Loucy (cell line): ENCODE results near the gene FIGN.

ENCODE experiments used
- H2AFZ ChIP-seq: fragments of 200-600 bp; sonication (generic); 2 replicates; pipeline ENCODE4 v1.6.0; 2016; ENCODE audit warnings: antibody characterized with exemption, mild to moderate bottlenecking, low read length, moderate library complexity
- H3F3A ChIP-seq: fragments of 200-600 bp; 2 replicates; pipeline ENCODE4 v1.6.0; 2016; ENCODE audit warnings: antibody characterized with exemption, low read depth, mild to moderate bottlenecking
- H3K27me3 ChIP-seq: fragments of 200-600 bp; sonication (generic); 2 replicates; pipeline ENCODE4 v1.6.1; 2014; ENCODE audit warnings: low read length, mild to moderate bottlenecking; ENCODE audit not compliant: insufficient read depth, poor library complexity, severe bottlenecking
- H3K36me3 ChIP-seq: fragments of 200-600 bp; sonication (generic); 2 replicates; pipeline ENCODE4 v1.6.1; 2016; ENCODE audit warnings: low read length; ENCODE audit not compliant: insufficient read depth
- H3K4me1 ChIP-seq: fragments of 200-600 bp; sonication (generic); 2 replicates; pipeline ENCODE4 v1.5.1; 2014; ENCODE audit warnings: low read length, mild to moderate bottlenecking; ENCODE audit not compliant: insufficient read depth, poor library complexity, severe bottlenecking
- H3K4me2 ChIP-seq: fragments of 200-600 bp; sonication (generic); 2 replicates; pipeline ENCODE4 v1.6.0; 2014; ENCODE audit warnings: antibody characterized with exemption, low read length, low read depth, mild to moderate bottlenecking; ENCODE audit not compliant: poor library complexity, severe bottlenecking
- H3K4me3 ChIP-seq: fragments of 200-600 bp; sonication (generic); 2 replicates; pipeline ENCODE4 v1.5.1; 2014; ENCODE audit warnings: low read length, mild to moderate bottlenecking, mixed read lengths; ENCODE audit not compliant: poor library complexity, severe bottlenecking
- H3K79me2 ChIP-seq: fragments of 200-600 bp; sonication (generic); 2 replicates; pipeline ENCODE4 v1.6.1; 2014; ENCODE audit warnings: low read length; ENCODE audit not compliant: insufficient read depth
- H3K9ac ChIP-seq: fragments of 200-600 bp; sonication (generic); 2 replicates; pipeline ENCODE4 v1.6.0; 2014; ENCODE audit warnings: mild to moderate bottlenecking, low read depth, low read length, moderate library complexity; ENCODE audit not compliant: poor library complexity, severe bottlenecking
- H3K9me2 ChIP-seq: fragments of 200-600 bp; sonication (generic); replicated peaks from 2 replicates; pipeline ENCODE4 v1.6.1; 2016; ENCODE audit warnings: low read depth, low read length, mixed read lengths
- H3K9me3 ChIP-seq: fragments of 200-600 bp; sonication (generic); 2 replicates; pipeline ENCODE4 v1.6.1; 2014; ENCODE audit warnings: mild to moderate bottlenecking, antibody characterized with exemption, low read length, low read depth; ENCODE audit not compliant: insufficient read depth
- H4K20me1 ChIP-seq: fragments of 200-600 bp; sonication (generic); 2 replicates; pipeline ENCODE4 v1.6.0; 2014; ENCODE audit warnings: antibody characterized with exemption, low read length, mild to moderate bottlenecking; ENCODE audit not compliant: insufficient read depth, poor library complexity, severe bottlenecking
- EZH2phosphoT487 ChIP-seq: fragments of 200-600 bp; IDR thresholded peaks from 2 replicates; pipeline ENCODE4 v1.6.1; 2018; ENCODE audit warnings: antibody characterized with exemption, mild to moderate bottlenecking, moderate library complexity, borderline replicate concordance
- TF ChIP-seq, protein P1 (sequence below): fragments of 200-600 bp; sonication (generic); conservative IDR thresholded peaks from 2 replicates; pipeline ENCODE4 v1.5.1; 2014; ENCODE audit warnings: mild to moderate bottlenecking, antibody characterized with exemption, low read length

Gene FIGN

DNA sequence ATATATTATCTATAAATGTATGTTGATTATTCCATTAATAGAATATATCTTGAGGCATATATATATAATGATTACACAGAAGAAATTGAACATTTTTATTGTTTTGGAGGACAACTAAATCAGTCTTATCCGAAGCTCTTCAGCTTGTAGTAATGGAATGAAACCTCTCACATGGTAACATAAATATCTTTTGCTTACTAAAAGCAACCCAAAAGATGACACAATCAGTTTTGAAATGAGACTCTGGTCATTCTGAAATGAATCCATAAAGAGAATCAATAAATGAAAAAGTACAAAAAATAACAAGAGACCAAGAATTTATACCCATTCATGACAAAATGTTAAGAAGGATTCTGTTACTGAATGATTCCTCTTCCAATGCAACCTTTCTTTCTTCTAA is 110.2 kb downstream of the FIGN start:
- Histone ChIP-seq H3K9ac (no peak overlapping the region), H3K4me2 (no peak overlapping the region), H3K79me2 (no peaks in the 10 kb centered on the region), H3K4me3 (no peak overlapping the region), H2AFZ (no peak overlapping the region), H3K36me3 (no peaks in the 10 kb centered on the region), H3K9me3 (no peaks in the 10 kb centered on the region), H3K4me1 (no peaks in the 10 kb centered on the region), H3F3A (no peaks in the 10 kb centered on the region), H4K20me1 (no peaks in the 10 kb centered on the region), H3K27me3 (no peaks in the 10 kb centered on the region), H3K9me2 (no peaks in the 10 kb centered on the region)
- TF ChIP-seq EZH2phosphoT487: no peak
- TF ChIP-seq, protein P1, sequence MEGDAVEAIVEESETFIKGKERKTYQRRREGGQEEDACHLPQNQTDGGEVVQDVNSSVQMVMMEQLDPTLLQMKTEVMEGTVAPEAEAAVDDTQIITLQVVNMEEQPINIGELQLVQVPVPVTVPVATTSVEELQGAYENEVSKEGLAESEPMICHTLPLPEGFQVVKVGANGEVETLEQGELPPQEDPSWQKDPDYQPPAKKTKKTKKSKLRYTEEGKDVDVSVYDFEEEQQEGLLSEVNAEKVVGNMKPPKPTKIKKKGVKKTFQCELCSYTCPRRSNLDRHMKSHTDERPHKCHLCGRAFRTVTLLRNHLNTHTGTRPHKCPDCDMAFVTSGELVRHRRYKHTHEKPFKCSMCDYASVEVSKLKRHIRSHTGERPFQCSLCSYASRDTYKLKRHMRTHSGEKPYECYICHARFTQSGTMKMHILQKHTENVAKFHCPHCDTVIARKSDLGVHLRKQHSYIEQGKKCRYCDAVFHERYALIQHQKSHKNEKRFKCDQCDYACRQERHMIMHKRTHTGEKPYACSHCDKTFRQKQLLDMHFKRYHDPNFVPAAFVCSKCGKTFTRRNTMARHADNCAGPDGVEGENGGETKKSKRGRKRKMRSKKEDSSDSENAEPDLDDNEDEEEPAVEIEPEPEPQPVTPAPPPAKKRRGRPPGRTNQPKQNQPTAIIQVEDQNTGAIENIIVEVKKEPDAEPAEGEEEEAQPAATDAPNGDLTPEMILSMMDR: no peak

DNA sequence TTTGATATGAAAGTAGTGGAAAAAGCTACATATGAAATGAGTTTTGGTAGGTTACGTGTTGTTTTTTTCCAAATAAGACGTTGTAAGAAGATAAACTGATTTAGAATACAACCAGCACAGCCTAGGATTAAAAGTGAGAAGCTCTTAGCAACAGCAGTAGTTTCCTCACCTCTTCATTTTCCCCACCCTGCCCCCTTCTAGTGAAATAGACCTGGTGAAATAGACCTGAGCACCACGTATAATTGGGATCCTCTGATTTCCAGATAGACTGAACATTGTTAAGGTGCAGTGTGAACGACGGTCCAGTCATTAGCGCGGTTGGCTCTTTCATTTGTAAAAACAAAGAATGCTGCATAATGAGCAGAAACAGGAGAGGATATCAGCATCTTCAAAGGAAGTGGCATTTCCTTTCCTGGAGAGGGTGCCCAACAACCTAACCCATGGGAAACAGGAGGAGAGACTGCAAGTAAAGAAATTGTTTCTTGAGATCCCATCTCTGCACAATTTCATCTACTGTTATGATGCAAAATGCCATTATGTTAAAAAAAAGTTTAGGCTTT is 114.3 kb downstream of the FIGN start:
- Histone ChIP-seq H3K9me3 (no peaks in the 10 kb centered on the region), H3K4me2 (no peak overlapping the region), H3F3A (no peaks in the 10 kb centered on the region), H3K79me2 (no peaks in the 10 kb centered on the region), H2AFZ (no peak overlapping the region), H3K4me3 (no peak overlapping the region), H3K9me2 (no peaks in the 10 kb centered on the region), H3K27me3 (no peaks in the 10 kb centered on the region), H3K36me3 (no peaks in the 10 kb centered on the region), H3K4me1 (no peaks in the 10 kb centered on the region), H4K20me1 (no peaks in the 10 kb centered on the region), H3K9ac (no peak overlapping the region)
- TF ChIP-seq, protein P1: no peak
- no peak for TF ChIP-seq EZH2phosphoT487

DNA sequence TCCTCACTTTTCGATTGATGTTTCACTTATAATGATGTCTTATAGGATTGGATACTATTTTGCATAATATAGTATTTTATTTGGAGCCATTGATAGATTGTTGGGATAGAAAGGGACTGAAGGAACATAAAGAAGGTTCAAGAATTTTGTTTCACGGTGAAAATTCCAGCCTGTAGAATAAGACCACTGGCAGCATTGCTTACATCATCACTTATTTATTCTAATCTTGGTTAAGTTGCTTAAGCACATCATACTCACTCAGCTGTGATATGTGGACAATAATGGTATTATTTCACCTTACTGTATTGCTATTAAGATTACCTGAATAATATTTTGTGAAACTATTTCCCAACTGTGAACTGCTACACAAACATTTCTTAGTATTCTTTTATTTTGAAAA is 118.3 kb downstream of the FIGN start:
- no peak overlapping the region for H3K4me3 ChIP-seq
- TF ChIP-seq EZH2phosphoT487: no peak
- TF ChIP-seq, protein P1: no peak
- no peaks in the 10 kb centered on the region for H3K36me3 ChIP-seq
- H3K9me2 ChIP-seq: no peaks in the 10 kb centered on the region
- H3F3A ChIP-seq: no peaks in the 10 kb centered on the region
- no peaks in the 10 kb centered on the region for H3K79me2 ChIP-seq
- no peaks in the 10 kb centered on the region for H3K9me3 ChIP-seq
- H3K27me3 ChIP-seq: no peaks in the 10 kb centered on the region
- H4K20me1 ChIP-seq: no peaks in the 10 kb centered on the region
- H3K4me2 ChIP-seq: no peak overlapping the region
- no peaks in the 10 kb centered on the region for H3K4me1 ChIP-seq
- no peak overlapping the region for H2AFZ ChIP-seq
- H3K9ac ChIP-seq: no peak overlapping the region
